SK-N-SH treated with all-trans-retinoic acid at 6 μM for 48 hours (cell line): Measurements from ENCODE around the gene MRPL21.

Experiments used
- GLIS3 ChIP-seq: fragments of 250-450 bp; sonication (Bioruptor Pico); IDR thresholded peaks from 2 replicates; pipeline ENCODE4 v1.5.0; 2020; ENCODE audit warnings: mild to moderate bottlenecking, moderate library complexity
- RARB ChIP-seq: fragments of 250-450 bp; sonication (Bioruptor Pico); IDR thresholded peaks from 2 replicates; pipeline ENCODE4 v1.8.0; 2021; ENCODE audit warnings: mild to moderate bottlenecking, moderate library complexity
- TOX ChIP-seq: fragments of 250-450 bp; sonication (Bioruptor Pico); IDR thresholded peaks from 2 replicates; pipeline ENCODE4 v1.8.0; 2021; ENCODE audit warnings: mild to moderate bottlenecking, moderate library complexity, borderline replicate concordance
- ZFP3 ChIP-seq: fragments of 250-450 bp; sonication (Bioruptor Pico); IDR thresholded peaks from 2 replicates; pipeline ENCODE4 v1.5.0; 2020; ENCODE audit warnings: mild to moderate bottlenecking, moderate library complexity
- ZNF565 ChIP-seq: fragments of 450-650 bp; formaldehyde crosslinking; conservative IDR thresholded peaks from 2 replicates; pipeline ENCODE4 v1.5.0; 2020; ENCODE audit warnings: low read depth, mild to moderate bottlenecking, moderate library complexity

GRCh38 chr11:68889948-68890446 is 13.6 kb downstream of the MRPL21 start:
- no peak for TF ChIP-seq GLIS3 (CRISPR knock-in tag)
- no peak for TF ChIP-seq TOX (CRISPR knock-in tag)
- no peak for TF ChIP-seq ZNF565 (CRISPR knock-in tag)
- no peak for TF ChIP-seq RARB (CRISPR knock-in tag)
- no peak for TF ChIP-seq ZFP3
